HepG2 (cell line): ENCODE data around the gene PDLIM4. TPM values are rescaled to one million over a fixed set of nuclear protein-coding genes. Genes with fewer than 3 reads are reported as not detected.
A peak's percentile ranks its signal among the peaks of the same experiment; 100 is the strongest.

Experiments
- BHLHE40 ChIP-seq: IDR thresholded peaks from 2 replicates; pipeline ENCODE4 v1.6.1; 2011; ENCODE audit warnings: low read length, improper control_type of control experiment
- BORCS8-MEF2B ChIP-seq: sonication (generic); formaldehyde crosslinking; IDR thresholded peaks from 2 replicates; pipeline ENCODE4 v1.8.0; 2022; ENCODE audit warnings: mild to moderate bottlenecking, missing genetic modification reagents
- HIVEP1 ChIP-seq: sonication (generic); formaldehyde crosslinking; IDR thresholded peaks from 2 replicates; pipeline ENCODE4 v1.4.0; 2020; ENCODE audit warnings: mild to moderate bottlenecking, missing genetic modification reagents
- ISL2 ChIP-seq: sonication (generic); formaldehyde crosslinking; IDR thresholded peaks from 2 replicates; pipeline ENCODE4 v1.5.0; 2020; ENCODE audit warnings: missing genetic modification reagents
- MTF1 ChIP-seq: sonication (generic); formaldehyde crosslinking; IDR thresholded peaks from 2 replicates; pipeline ENCODE4 v1.5.0; 2020; ENCODE audit warnings: missing genetic modification reagents
- PHF5A ChIP-seq: IDR thresholded peaks from one replicate; pipeline ENCODE4 v1.6.1; 2018; ENCODE audit warnings: low read depth, missing genetic modification reagents; ENCODE audit not compliant: unreplicated experiment
- RFX5 ChIP-seq: IDR thresholded peaks from 2 replicates; pipeline ENCODE4 v1.6.1; 2011; ENCODE audit warnings: low read depth, low read length, improper control_type of control experiment
- ZNF234 ChIP-seq: sonication (generic); formaldehyde crosslinking; conservative IDR thresholded peaks from 2 replicates; pipeline ENCODE4 v1.5.1; 2020; ENCODE audit warnings: mild to moderate bottlenecking, missing genetic modification reagents
- ZNF256 ChIP-seq: sonication (generic); formaldehyde crosslinking; conservative IDR thresholded peaks from 2 replicates; pipeline ENCODE4 v1.4.0; 2020; ENCODE audit warnings: missing genetic modification reagents
- ZNF547 ChIP-seq: sonication (generic); formaldehyde crosslinking; IDR thresholded peaks from 2 replicates; pipeline ENCODE4 v1.5.1; 2020; ENCODE audit warnings: mild to moderate bottlenecking, missing genetic modification reagents
- ZNF569 ChIP-seq: sonication (generic); formaldehyde crosslinking; IDR thresholded peaks from 2 replicates; pipeline ENCODE4 v1.5.0; 2020; ENCODE audit warnings: mild to moderate bottlenecking, missing genetic modification reagents, moderate library complexity, borderline replicate concordance
- polyA plus RNA-seq, 8 experiments: library from polyadenylated mRNA; depleted of rRNA in 3 of 8; stranded (reverse) in 7 of 8; unstranded in 1 of 8; fragments of >200 nt; fragmentation: Illumina TruSeq in 4 of 8; extraction: Trizol in 4 of 8; gene quantifications; 2 replicates each; pipeline versions ENCODE4 v1.2.1 to v1.2.3, GENCODE V29; 2011 to 2016; ENCODE audit warnings: low read depth in 4 of 8, missing spikeins in 1 of 8, mixed read lengths in 1 of 8; ENCODE audit not compliant: insufficient read depth in 1 of 8
- total RNA-seq, 5 experiments: library from RNA; depleted of rRNA; stranded (reverse); fragments of >200 nt; fragmentation: Illumina TruSeq; extraction: Trizol; gene quantifications; 2 replicates each; pipeline ENCODE4 v1.2.3, GENCODE V29; 2016; ENCODE audit warnings: low read depth in 1 of 5
- TF ChIP-seq, protein P1 (sequence below): sonication (generic); formaldehyde crosslinking; IDR thresholded peaks from 2 replicates; pipeline ENCODE4 v1.4.0; 2020; ENCODE audit warnings: missing genetic modification reagents, borderline replicate concordance
- TF ChIP-seq, protein P2 (sequence below): sonication (generic); formaldehyde crosslinking; IDR thresholded peaks from 2 replicates; pipeline ENCODE4 v1.8.0; 2022; ENCODE audit warnings: mild to moderate bottlenecking, missing genetic modification reagents; ENCODE audit not compliant: insufficient replicate concordance
- TF ChIP-seq, protein P3 (sequence below): sonication (generic); formaldehyde crosslinking; IDR thresholded peaks from 2 replicates; pipeline ENCODE4 v1.5.0; 2020; ENCODE audit warnings: missing genetic modification reagents
- TF ChIP-seq, protein P4 (sequence below): sonication (generic); formaldehyde crosslinking; IDR thresholded peaks from 2 replicates; pipeline ENCODE4 v1.4.0; 2020; ENCODE audit warnings: missing genetic modification reagents, mild to moderate bottlenecking, borderline replicate concordance
- TF ChIP-seq, protein P5 (sequence below), 2 experiments: sonication (generic) in 1 of 2; formaldehyde crosslinking in 1 of 2; IDR thresholded peaks; 2 replicates each; pipeline versions ENCODE4 v1.4.0 to v1.6.1; 2016 to 2020; ENCODE audit warnings: borderline replicate concordance in 1 of 2, low read depth in 1 of 2, mild to moderate bottlenecking in 1 of 2, missing genetic modification reagents in 1 of 2

Gene PDLIM4
- total and polyA plus RNA-seq, 2 of the 13 experiments (the other 11 are each of a cell fraction or from before 2014, with no cell fraction given), result 1.1 to 2.3 TPM

DNA sequence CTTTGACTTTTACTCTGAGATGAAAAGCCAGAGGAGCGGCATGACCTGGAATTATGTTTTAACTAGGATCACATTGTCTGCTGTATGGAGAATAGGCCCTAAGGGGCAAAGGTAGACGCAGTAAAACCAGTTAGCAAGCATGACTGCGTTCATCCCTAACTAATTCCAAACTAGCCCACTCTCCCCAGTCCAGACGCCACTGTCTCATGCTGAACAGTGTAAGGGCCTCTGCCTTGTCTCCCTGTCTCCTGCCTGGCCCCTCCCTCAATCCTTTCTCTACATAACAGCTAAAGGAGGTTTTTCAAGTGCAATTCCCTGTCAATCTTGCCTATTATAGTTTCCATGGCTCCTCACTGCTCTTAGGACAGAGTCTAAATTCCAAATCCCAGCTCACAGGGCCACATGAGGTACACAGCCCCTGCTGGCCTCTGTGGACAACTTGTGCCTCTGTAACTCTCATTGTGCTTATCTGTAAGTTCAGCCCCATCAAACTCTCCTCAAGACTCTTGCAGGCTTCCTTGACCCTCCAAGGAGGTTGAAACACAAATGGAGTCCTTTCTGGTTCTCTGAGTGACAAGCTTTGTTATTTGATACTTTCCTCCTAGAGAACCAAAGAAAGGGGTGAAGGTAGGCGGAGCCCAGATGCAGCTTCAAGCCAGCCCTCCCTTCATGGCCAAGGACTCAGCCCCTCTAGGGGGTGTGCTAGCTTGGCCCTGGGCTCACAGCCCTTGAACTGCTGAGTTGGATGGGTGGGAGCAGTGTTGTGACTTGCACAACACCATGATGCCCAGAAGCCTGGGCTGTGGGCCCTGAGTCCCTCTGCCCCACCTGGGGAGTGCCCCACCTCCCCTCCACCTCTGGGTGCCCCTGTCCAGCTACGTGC, 20.7 kb downstream of the PDLIM4 start (continued):
- TF ChIP-seq, protein P1, sequence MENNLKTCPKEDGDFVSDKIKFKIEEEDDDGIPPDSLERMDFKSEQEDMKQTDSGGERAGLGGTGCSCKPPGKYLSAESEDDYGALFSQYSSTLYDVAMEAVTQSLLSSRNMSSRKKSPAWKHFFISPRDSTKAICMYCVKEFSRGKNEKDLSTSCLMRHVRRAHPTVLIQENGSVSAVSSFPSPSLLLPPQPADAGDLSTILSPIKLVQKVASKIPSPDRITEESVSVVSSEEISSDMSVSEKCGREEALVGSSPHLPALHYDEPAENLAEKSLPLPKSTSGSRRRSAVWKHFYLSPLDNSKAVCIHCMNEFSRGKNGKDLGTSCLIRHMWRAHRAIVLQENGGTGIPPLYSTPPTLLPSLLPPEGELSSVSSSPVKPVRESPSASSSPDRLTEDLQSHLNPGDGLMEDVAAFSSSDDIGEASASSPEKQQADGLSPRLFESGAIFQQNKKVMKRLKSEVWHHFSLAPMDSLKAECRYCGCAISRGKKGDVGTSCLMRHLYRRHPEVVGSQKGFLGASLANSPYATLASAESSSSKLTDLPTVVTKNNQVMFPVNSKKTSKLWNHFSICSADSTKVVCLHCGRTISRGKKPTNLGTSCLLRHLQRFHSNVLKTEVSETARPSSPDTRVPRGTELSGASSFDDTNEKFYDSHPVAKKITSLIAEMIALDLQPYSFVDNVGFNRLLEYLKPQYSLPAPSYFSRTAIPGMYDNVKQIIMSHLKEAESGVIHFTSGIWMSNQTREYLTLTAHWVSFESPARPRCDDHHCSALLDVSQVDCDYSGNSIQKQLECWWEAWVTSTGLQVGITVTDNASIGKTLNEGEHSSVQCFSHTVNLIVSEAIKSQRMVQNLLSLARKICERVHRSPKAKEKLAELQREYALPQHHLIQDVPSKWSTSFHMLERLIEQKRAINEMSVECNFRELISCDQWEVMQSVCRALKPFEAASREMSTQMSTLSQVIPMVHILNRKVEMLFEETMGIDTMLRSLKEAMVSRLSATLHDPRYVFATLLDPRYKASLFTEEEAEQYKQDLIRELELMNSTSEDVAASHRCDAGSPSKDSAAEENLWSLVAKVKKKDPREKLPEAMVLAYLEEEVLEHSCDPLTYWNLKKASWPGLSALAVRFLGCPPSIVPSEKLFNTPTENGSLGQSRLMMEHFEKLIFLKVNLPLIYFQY (CRISPR knock-in tag), result no peak
- TF ChIP-seq, protein P2, sequence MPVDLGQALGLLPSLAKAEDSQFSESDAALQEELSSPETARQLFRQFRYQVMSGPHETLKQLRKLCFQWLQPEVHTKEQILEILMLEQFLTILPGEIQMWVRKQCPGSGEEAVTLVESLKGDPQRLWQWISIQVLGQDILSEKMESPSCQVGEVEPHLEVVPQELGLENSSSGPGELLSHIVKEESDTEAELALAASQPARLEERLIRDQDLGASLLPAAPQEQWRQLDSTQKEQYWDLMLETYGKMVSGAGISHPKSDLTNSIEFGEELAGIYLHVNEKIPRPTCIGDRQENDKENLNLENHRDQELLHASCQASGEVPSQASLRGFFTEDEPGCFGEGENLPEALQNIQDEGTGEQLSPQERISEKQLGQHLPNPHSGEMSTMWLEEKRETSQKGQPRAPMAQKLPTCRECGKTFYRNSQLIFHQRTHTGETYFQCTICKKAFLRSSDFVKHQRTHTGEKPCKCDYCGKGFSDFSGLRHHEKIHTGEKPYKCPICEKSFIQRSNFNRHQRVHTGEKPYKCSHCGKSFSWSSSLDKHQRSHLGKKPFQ (CRISPR knock-in tag), result no peak
- TF ChIP-seq BORCS8-MEF2B (CRISPR knock-in tag) (no peak), ZNF547 (CRISPR knock-in tag) (0 out of 2 replicates have a peak, but pooled peaks have one; percentile 46), ZNF234 (CRISPR knock-in tag) (no peak), HIVEP1 (no peak), BHLHE40 (no peak), MTF1 (CRISPR knock-in tag) (no peak), RFX5 (no peak), ZNF256 (CRISPR knock-in tag) (no peak), PHF5A (CRISPR knock-in tag) (no peak), ISL2 (CRISPR knock-in tag) (no peak), ZNF569 (CRISPR knock-in tag) (no peak)
- TF ChIP-seq, protein P3, sequence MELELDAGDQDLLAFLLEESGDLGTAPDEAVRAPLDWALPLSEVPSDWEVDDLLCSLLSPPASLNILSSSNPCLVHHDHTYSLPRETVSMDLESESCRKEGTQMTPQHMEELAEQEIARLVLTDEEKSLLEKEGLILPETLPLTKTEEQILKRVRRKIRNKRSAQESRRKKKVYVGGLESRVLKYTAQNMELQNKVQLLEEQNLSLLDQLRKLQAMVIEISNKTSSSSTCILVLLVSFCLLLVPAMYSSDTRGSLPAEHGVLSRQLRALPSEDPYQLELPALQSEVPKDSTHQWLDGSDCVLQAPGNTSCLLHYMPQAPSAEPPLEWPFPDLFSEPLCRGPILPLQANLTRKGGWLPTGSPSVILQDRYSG, result no peak
- TF ChIP-seq, protein P4, sequence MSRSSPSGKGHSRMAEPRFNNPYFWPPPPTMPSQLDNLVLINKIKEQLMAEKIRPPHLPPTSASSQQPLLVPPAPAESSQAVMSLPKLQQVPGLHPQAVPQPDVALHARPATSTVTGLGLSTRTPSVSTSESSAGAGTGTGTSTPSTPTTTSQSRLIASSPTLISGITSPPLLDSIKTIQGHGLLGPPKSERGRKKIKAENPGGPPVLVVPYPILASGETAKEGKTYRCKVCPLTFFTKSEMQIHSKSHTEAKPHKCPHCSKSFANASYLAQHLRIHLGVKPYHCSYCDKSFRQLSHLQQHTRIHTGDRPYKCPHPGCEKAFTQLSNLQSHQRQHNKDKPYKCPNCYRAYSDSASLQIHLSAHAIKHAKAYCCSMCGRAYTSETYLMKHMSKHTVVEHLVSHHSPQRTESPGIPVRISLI (CRISPR knock-in tag), result peak; percentile 1
- TF ChIP-seq, protein P5, sequence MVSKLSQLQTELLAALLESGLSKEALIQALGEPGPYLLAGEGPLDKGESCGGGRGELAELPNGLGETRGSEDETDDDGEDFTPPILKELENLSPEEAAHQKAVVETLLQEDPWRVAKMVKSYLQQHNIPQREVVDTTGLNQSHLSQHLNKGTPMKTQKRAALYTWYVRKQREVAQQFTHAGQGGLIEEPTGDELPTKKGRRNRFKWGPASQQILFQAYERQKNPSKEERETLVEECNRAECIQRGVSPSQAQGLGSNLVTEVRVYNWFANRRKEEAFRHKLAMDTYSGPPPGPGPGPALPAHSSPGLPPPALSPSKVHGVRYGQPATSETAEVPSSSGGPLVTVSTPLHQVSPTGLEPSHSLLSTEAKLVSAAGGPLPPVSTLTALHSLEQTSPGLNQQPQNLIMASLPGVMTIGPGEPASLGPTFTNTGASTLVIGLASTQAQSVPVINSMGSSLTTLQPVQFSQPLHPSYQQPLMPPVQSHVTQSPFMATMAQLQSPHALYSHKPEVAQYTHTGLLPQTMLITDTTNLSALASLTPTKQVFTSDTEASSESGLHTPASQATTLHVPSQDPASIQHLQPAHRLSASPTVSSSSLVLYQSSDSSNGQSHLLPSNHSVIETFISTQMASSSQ (IDR thresholded peaks at IDR 0.05; ENCODE audit: low read depth), result no peak
- TF ChIP-seq, protein P5 (CRISPR knock-in tag; IDR thresholded peaks at IDR 0.05; ENCODE audit: borderline replicate concordance), result no peak
